Suprapubic skin (tissue), 4 donors: ENCODE results near the gene SARM1. TPM values are rescaled to one million over a fixed set of nuclear protein-coding genes. Genes with fewer than 3 reads are reported as not detected.
A peak's percentile ranks its signal among the peaks of the same experiment; 100 is the strongest.

Experiments used
- DNase-seq, 2 donors: peaks; one replicate each; pipeline ENCODE4 v3.0.0-alpha.2; 2019; ENCODE audit warnings: low spot score in 2 of 2
- H3K27ac ChIP-seq: fragments of 200-600 bp; sonication (generic); one replicate; pipeline ENCODE4 v1.5.1; 2019
- H3K27me3 ChIP-seq: fragments of 200-600 bp; sonication (generic); one replicate; pipeline ENCODE4 v1.5.1; 2019
- H3K36me3 ChIP-seq: fragments of 200-600 bp; sonication (generic); one replicate; pipeline ENCODE4 v1.5.1; 2019
- H3K4me1 ChIP-seq: fragments of 200-600 bp; sonication (generic); one replicate; pipeline ENCODE4 v1.5.1; 2019
- H3K4me3 ChIP-seq: fragments of 200-600 bp; sonication (generic); one replicate; pipeline ENCODE4 v1.5.1; 2019; ENCODE audit warnings: mild to moderate bottlenecking
- H3K9me3 ChIP-seq: fragments of 200-600 bp; sonication (generic); one replicate; pipeline ENCODE4 v1.5.1; 2019
- CTCF ChIP-seq, 2 donors: fragments of 200-600 bp in 1 of 2; fragments of 450-650 bp in 1 of 2; sonication (generic) in 1 of 2; IDR thresholded peaks; one replicate each; pipeline ENCODE4 v1.5.1; 2016 to 2019; ENCODE audit warnings: antibody characterized with exemption in 2 of 2, mild to moderate bottlenecking in 1 of 2, moderate library complexity in 1 of 2
- EP300 ChIP-seq: sonication (generic); formaldehyde crosslinking; IDR thresholded peaks from one replicate; pipeline ENCODE4 v1.6.1; 2017; ENCODE audit warnings: antibody characterized with exemption
- POLR2A ChIP-seq, 2 donors: fragments of 450-650 bp; IDR thresholded peaks; one replicate each; pipeline ENCODE4 v1.6.1; 2017; ENCODE audit warnings: antibody characterized with exemption in 2 of 2, mild to moderate bottlenecking in 2 of 2, moderate library complexity in 2 of 2
- POLR2AphosphoS5 ChIP-seq, 3 donors: sonication (generic); formaldehyde crosslinking; IDR thresholded peaks; one replicate each; pipeline ENCODE4 v1.6.1; 2017; ENCODE audit warnings: antibody characterized with exemption in 3 of 3
- WGBS: methylation state at CpG from one replicate; pipeline ENCODE4 v1.1.5; 2018; 5-methylcytosine and 5-hydroxymethylcytosine counted together
- total RNA-seq, 4 donors: library from RNA; depleted of rRNA; stranded (reverse); fragments of >200 nt; gene quantifications; one replicate each; pipeline ENCODE4 v1.1.0, GENCODE V29; 2016

SARM1 gene
- total RNA-seq, 4 donors from 2014 or later = 4.0 to 17.7 (median 11.6) TPM

GRCh38 chr17:28372203-28372944 is 880 bp downstream of the SARM1 start:
- peak overlapping the region; percentile 23 for H3K27ac ChIP-seq
- no peaks in the 10 kb centered on the region for H3K27me3 ChIP-seq
- DNase-seq = no peak
- 37% methylated on average over 11 of the region's 53 CpGs for WGBS
- peak overlapping the region; percentile 64 for H3K4me3 ChIP-seq
- TF ChIP-seq EP300 (no peak), CTCF (IDR thresholded peaks at IDR 0.05) (no peak), POLR2A (IDR thresholded peaks at IDR 0.05) (no peak), POLR2AphosphoS5 (IDR thresholded peaks at IDR 0.05) (no peak)
- no peaks in the 10 kb centered on the region for H3K36me3 ChIP-seq
- peaks cover 30% of the 10 kb centered on the region for H3K4me1 ChIP-seq
- no peaks in the 10 kb centered on the region for H3K9me3 ChIP-seq

GRCh38 chr17:28372945-28373274 is 1.4 kb downstream of the SARM1 start:
- no peaks in the 10 kb centered on the region for H3K9me3 ChIP-seq
- H3K27ac ChIP-seq = no peak overlapping the region
- no peaks in the 10 kb centered on the region for H3K36me3 ChIP-seq
- DNase-seq = no peak
- peaks cover 30% of the 10 kb centered on the region for H3K4me1 ChIP-seq
- TF ChIP-seq POLR2A (IDR thresholded peaks at IDR 0.05) = no peak
- no peak for TF ChIP-seq CTCF (IDR thresholded peaks at IDR 0.05)
- TF ChIP-seq EP300 = no peak
- TF ChIP-seq POLR2AphosphoS5 (IDR thresholded peaks at IDR 0.05) = no peak
- H3K27me3 ChIP-seq = no peaks in the 10 kb centered on the region
- H3K4me3 ChIP-seq = no peak overlapping the region
- WGBS = 89% methylated on average over 2 of the region's 6 CpGs

GRCh38 chr17:28379814-28380801 is 8.6 kb downstream of the SARM1 start:
- Histone ChIP-seq H3K4me3 (no peak overlapping the region), H3K27ac (no peak overlapping the region), H3K9me3 (no peaks in the 10 kb centered on the region), H3K27me3 (no peaks in the 10 kb centered on the region), H3K4me1 (peaks cover 26% of the 10 kb centered on the region), H3K36me3 (no peaks in the 10 kb centered on the region)
- peak in 1 of 2 donors; percentile 11 for DNase-seq
- no peak for TF ChIP-seq POLR2AphosphoS5 (IDR thresholded peaks at IDR 0.05)
- no peak for TF ChIP-seq POLR2A (IDR thresholded peaks at IDR 0.05)
- TF ChIP-seq CTCF (IDR thresholded peaks at IDR 0.05) = no peak
- TF ChIP-seq EP300 = no peak
- 70% methylated on average over 10 of the region's 10 CpGs for WGBS

GRCh38 chr17:28381141-28381825 is 9.8 kb downstream of the SARM1 start:
- no peaks in the 10 kb centered on the region for H3K27me3 ChIP-seq
- H3K9me3 ChIP-seq = no peaks in the 10 kb centered on the region
- H3K4me3 ChIP-seq = peak overlapping the region; percentile 38
- 34% methylated on average over 29 of the region's 72 CpGs for WGBS
- H3K27ac ChIP-seq = no peak overlapping the region
- TF ChIP-seq POLR2AphosphoS5 (IDR thresholded peaks at IDR 0.05) (no peak), EP300 (no peak), CTCF (IDR thresholded peaks at IDR 0.05) (peak in 1 of 2 donors; percentile 21), POLR2A (IDR thresholded peaks at IDR 0.05) (no peak)
- DNase-seq = peak in 1 of 2 donors; percentile 52
- H3K4me1 ChIP-seq = peaks cover 33% of the 10 kb centered on the region
- no peaks in the 10 kb centered on the region for H3K36me3 ChIP-seq
